Stimulated activated CD8-positive, alpha-beta memory T cell treated with anti-CD3 and anti-CD28 coated beads, Interleukin-12 subunit alpha, Interleukin-12 subunit beta, amount 100 ng/mL, for 24 hours (primary cell): Measurements from ENCODE around the gene SUN3.
A peak's percentile ranks its signal among the peaks of the same experiment; 100 is the strongest.
"Not testable (repeated sequence)": the region's sequence is repeated elsewhere in the genome, so short reads cannot be mapped to it uniquely, and the experiment has no call there.

Source experiments
- DNase-seq: peaks from one replicate; pipeline ENCODE4 v3.0.0-alpha.2; 2020; ENCODE audit errors: extremely low read depth

SUN3 gene

DNA sequence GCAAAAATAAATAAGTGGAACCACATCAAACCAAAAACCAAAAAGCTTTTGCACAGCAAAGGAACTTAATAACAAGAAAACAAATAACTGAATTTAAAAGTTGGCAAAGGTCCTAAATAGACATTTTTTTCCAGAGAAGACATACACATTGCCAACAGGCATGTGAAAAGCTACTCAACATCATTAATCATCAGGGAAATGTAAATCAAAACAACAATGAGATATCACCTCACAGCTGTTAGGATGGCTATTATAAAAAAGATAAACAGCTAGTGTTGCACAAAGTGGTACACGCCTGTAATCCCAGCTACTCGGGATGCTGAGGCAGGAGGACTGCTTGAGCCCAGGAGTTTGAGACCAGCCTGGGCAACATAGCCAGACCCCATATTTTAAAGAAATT, 2.2 kb upstream of the SUN3 start:
- DNase-seq, result no peak

GRCh38 chr7:48025624-48026023, 3.3 kb downstream of the SUN3 start:
- no peak for DNase-seq

GRCh38 chr7:48017674-48018073, 11.2 kb downstream of the SUN3 start:
- DNase-seq, result no peak

GRCh38 chr7:48016641-48017040, 12.3 kb downstream of the SUN3 start:
- no peak for DNase-seq

GRCh38 chr7:48011951-48012350, 17.0 kb downstream of the SUN3 start:
- no peak for DNase-seq

DNA sequence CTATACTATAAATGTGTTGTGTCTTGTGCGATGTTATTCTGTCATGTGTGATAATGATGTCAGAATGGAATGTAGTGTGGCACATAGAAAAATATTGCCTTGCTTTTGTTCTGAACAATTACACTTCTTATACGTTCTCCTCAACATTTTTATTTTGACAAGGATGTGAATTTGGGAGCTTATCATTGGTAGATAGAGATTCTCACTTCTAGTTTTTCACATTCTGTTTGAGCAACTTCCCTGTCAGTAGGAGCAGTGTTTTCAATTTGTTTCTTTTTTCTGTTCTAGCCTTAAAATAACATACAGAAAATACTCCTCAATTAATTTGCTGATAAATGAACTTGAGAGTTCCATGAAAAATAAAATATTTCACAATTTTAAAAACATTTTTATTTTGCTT, 17.6 kb downstream of the SUN3 start:
- no peak for DNase-seq

DNA sequence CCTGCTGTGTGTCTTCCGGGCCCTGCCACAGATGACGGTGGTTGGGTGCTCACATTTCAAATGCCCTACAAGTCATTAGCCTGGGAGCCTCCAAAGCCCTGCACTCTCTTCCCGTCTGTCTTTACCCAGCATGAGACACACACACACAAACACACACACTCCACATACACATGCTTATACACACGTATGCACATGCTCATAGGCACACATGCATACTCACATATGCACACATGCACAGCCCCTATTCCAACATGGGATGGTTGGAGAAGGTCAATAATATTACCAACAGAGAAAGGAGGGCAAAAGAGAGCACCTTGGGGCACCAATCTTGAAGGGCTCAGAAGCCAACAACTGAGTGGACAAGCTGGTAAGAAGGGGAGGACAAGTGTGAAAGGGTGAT, 19.0 kb downstream of the SUN3 start:
- DNase-seq, result no peak

DNA sequence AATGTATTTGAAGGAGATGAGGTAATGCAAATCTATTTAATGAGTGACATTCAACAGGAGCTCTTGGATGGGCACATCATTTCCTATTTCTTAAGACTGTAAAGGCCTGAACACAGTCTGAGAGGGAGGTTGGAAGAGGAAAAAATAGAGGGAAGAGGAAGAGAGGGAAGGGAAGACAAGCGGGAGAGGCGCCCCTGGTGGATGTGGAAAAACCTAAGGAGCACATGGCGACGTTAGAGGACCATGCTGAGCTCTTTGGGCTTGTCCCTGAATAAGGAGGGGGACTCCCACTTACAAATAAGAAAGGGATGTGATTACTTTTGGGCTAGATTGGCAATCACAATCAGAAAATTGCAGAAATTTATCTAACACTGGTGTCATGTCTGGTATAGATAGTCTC, 19.6 kb downstream of the SUN3 start:
- no peak for DNase-seq

GRCh38 chr7:48006866-48007265, 22.0 kb downstream of the SUN3 start:
- no peak for DNase-seq

DNA sequence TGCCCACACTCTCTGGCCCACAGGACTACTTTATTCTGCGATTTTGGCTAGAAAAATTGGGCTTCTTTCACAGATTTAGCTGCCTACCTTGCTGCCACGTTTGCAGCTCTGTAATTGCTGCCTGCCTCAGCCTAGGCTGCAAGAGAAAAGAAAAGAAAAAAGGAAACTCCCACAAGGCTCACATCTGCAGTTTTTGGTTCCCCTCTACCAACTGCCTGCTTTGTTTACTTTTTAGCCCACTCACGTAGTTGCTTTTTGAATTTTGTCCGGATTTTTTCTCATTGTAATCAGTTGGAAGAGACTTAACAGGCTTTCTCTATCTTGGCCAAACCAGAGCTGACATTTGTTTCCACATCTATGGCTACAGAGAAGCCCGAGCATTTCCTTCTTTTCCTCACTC, 24.3 kb downstream of the SUN3 start:
- DNase-seq, result no peak

GRCh38 chr7:48004032-48004431, 24.9 kb downstream of the SUN3 start:
- DNase-seq, result no peak

GRCh38 chr7:48000164-48000563, 28.7 kb downstream of the SUN3 start:
- DNase-seq, result not testable (repeated sequence)

DNA sequence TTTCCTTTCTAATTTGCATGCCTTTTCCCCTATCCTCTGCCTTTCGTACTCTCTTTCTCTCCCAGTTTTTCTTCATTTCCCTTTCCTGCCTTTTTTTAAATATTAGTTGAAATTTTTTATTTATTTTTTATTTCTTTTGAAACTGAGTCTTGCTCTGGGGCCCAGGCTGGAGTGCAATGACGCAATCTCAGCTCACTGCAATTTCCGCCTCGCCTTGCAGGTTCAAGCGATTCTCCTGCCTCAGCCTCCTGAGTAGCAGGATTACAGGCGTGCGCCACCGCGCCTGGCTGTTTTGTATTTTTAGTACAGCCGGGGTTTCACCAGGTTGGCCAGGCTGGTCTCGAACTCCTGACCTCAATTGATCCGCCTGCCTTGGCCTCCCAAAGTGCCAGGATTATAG, 29.5 kb downstream of the SUN3 start:
- DNase-seq, result no peak

- DNase-seq, result no peak
These were observed 36.5 kb downstream of the SUN3 start for GRCh38 chr7:47992446-47992845.

DNA sequence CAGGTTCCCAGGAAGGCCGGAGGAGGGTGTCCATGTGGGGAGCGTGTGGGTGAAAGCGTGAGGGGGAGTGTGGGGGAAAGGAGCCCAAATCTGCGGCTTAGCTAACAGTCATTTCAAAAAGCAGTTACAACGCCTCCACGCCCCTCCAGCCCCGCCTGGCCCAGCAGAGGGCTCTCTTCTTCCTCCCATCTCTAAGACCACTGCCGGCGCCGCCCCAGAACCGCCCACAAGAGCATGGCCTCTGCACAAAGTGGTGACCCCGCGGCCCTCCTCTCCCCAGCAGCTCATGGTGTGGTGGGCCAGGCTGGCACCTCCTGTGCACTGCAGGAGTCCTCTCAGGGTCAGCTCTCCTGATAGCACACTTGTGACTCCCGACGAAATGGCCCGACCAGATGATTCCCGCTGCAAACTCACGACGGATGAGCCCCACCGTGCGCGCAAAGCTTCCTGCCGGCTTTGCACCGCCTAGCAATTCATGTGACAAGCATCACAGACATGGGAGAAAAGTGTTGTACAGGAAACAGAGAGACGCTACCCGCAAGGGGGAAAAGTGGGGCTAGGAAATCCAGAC, 37.1 kb downstream of the SUN3 start:
- peak; percentile 73 for DNase-seq

DNA sequence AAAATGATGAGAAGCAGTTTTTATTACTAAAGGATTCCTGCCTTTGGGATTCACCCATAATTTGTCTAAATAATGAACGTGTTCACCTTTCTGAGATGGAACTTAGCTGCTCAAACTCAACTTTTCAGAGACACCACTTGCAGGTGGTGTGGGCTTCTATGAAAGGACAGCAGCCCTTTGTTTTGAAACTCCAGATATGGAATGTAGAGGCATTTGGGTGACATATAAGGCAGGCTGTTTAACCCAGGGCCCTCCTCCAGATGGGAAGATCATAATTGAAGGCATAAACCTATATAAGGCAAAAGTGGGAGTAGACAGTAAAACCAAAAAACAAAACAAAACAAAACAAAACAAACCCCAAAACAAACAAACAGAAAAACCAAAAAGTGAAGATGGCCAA, 37.6 kb downstream of the SUN3 start:
- no peak for DNase-seq

GRCh38 chr7:47990592-47990991, 38.3 kb downstream of the SUN3 start:
- DNase-seq, result no peak

- DNase-seq, result not testable (repeated sequence)
These were observed 39.1 kb downstream of the SUN3 start for GRCh38 chr7:47989607-47990400.

GRCh38 chr7:47988496-47989386, 40.2 kb downstream of the SUN3 start:
- DNase-seq, result no peak

DNA sequence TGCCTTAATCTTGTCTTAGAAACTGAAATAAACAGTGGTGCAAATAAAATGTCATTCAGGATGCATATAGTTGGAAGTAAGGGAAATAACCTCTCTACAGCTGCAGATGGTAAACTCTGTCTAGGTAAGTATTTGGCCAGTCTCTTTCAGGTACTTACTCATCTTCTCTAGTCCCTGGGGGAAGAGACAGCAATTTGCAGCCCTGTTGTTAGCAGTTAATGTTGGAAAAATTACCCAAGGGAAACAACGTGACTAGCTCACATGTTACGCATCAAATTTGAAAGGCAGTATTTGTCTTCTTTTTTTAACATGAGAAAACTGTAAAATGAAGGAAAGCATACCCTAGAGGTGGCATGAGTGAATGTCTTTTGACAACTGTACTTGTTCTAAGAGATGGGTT, 46.3 kb downstream of the SUN3 start:
- DNase-seq, result no peak

DNA sequence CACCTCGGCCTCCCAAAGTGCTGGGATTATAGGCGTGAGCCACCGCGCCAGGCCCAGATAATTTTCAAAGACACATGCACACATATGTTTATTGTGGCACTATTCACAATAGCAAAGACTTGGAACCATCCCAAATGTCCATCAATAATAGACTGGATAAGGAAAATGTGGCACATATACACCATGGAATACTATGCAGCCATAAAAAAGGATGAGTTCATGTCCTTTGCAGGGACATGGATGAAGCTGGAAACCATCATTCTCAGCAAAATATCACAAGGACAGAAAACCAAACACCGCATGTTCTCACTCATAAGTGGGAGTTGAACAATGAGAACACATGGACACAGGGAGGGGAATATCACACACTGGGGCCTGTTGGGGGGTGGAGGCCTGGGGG, 48.3 kb downstream of the SUN3 start:
- not testable (repeated sequence) for DNase-seq

DNA sequence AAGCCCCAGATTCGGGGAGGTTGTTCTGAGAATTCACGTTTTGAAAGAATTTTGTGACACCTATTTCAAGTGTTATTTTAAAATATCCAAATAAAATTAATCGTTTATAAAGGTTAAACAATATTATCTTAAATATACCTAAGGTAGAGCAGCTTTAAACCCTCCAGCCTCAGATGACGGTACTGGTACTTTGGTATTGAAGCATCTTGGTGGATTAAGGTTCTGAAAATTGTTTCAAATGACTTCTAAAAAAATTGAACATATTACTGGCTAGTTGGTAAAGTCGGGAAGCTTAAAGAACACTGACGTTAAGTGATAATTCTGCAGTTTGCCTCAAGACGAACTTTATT, 49.1 kb downstream of the SUN3 start:
- no peak for DNase-seq
